G401.6 (cell line): ENCODE results near the gene ST3GAL3.
"Not testable (repeated sequence)": the region's sequence is repeated elsewhere in the genome, so short reads cannot be mapped to it uniquely, and the experiment has no call there.

Experiments
- FAIRE-seq: peaks from 2 replicates; lab custom pipeline; 2012; peaks lifted over from hg19 to GRCh38; lab: Jason Lieb, UNC

The ST3GAL3 gene

GRCh38 chr1:43822040-43822690, 114.8 kb downstream of the ST3GAL3 start:
- FAIRE-seq = peak; percentile 67

- FAIRE-seq = no peak
Observed at GRCh38 chr1:43824795-43825194, 117.5 kb downstream of the ST3GAL3 start.

GRCh38 chr1:43828574-43828973, 121.2 kb downstream of the ST3GAL3 start:
- no peak for FAIRE-seq

DNA sequence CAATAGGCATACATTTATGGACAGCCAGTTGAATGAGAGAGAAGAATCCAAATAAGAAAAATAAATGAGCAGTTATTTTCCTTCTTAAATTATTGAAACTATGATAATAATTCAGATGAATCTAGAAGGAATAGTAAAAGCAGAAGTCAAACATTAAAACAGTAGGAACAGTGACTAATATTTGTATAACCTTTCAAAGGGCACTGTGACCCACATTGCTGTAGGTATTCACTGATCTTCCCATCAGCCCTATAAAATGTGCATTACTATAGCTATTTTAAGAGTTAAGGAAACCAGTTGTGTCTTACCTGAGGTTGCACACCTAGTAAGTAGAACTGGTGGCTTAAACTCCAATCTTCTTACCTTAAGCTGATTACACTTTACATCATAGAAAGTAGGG, 123.5 kb downstream of the ST3GAL3 start:
- FAIRE-seq = no peak

GRCh38 chr1:43831851-43832250, 124.5 kb downstream of the ST3GAL3 start:
- FAIRE-seq = no peak

DNA sequence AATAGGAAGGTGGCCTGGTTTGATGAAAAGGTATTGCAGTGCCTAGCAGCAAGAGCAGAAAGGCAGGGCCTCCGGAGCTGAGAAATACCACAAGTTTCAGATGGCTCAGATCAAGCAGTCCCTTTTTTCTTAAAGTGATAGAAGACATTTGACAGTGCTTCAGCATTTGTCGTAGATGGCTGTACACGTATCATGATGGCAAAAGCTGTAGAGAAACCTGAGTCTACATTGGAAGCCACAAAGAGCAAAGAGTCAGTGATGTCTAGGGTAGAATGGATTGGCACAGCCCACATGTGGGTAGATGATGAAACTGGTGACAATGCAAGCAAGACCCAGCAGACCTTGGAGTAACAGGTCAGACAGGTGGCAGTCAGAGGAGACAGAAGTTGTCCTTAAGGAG, 124.9 kb downstream of the ST3GAL3 start:
- no peak for FAIRE-seq

GRCh38 chr1:43832998-43833397, 125.7 kb downstream of the ST3GAL3 start:
- no peak for FAIRE-seq

- not testable (repeated sequence) for FAIRE-seq
Observed at GRCh38 chr1:43833902-43834279, 126.6 kb downstream of the ST3GAL3 start.

DNA sequence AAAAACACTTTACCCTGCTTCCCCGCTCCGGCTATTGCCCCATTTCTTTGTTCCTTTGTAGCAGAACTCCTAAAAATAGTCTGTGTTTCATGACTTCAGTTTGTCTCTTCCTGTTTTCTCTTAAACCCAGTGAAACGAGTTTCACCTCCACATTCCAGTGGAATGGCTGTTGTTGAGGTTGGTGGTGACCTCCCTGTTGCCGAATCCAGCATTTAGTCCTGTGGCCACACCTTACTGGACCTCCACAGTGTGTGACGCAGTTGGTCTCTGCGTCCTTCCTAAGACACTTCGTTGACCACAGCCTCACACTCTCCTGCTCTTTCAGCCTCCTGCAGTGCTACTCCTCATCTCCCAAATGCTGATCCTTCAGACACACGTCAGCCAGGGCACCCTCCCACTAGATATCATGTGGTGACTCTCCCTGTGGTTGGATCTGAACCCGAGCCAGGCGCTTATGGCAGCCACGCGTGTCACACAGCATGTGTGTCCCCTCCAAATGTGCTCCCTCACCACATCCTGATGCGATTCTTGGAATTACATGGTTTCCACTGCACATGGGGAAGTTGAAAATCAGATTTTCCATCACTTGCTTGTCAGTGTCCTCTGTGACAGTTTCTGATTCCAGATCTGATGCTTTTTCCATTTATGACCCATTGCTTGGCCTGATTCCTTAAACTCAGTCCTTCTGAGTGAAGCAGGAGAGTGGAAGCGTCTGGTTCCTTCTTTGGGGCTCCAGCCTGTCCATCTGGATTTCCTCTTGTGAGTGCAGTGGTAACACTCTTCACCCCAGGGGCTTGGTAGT, 127.1 kb downstream of the ST3GAL3 start:
- FAIRE-seq = no peak

DNA sequence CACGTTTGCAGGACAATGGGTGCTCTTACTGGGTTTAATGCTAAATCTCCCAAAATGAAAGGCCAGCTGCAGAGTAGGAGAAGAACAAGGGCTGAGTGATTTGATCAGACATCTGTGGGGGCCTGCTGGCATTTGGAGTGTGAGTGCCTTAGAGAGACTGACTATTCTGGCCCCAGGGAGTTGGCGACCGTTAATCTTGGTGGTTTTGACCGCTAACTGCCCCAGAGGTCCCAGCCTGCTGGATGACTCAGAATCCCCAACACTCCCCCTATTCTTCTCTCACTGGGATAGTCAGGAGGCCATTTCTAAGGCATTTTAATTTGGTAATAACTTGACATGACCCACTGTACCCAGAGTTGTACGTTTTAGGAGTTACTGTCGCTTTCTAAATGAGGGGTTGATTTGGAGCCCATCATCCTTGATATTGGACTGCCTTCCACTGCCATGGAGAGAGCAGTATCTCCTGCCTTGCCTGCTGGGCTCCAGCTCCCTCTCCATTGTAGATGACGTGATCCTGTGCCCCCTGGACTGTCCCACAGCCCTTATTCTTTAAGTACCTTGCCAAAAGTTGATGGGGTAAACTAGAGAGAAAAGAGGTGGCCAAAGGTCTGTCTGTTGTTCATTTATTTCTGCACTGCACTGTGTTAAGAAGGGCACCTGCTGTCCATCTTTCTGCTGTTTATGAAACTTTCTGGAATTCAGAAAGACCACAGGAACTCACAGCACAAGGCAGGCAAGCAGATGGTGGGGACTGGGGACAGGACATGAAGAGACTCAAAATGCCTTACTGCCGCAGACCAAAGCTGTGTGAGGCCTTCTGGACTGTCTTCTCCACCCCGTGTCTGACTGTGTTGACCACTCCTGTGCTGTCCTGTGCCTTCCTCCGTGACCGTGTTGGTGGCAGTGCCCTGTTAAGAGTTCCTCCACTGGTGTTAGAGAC, 128.0 kb downstream of the ST3GAL3 start:
- FAIRE-seq = no peak

DNA sequence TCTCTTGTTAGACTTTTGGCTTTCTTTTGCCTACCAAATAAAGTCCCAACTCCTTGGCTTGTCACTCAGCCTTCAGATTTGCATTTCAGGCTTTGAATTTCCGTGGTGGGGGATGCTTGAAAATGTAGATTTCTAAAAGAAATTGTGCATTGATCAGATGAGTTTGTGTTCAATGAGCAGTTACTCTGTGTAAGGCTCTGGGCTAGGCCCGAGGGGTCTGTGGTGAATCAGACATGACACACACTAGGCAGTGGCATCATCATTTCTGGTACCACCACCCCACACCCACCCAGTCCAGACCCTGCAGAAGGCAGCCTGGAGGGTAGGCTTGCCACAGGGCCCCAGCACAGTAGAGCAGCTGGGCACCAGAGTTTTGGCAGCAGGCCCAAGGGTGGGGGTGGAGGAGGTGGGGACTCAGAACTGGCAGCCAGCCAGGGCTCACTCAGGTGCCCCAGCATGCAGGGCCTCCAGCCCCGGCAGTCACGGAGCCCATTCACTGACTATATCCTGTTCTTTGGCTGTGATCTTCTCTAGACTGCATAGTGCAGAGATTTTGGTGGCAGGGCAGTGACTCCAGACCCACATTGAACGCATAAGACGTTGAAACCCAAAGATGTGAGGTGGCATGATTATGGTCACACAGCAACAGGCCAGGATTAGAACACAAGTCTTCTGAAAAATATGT, 129.1 kb downstream of the ST3GAL3 start:
- FAIRE-seq = no peak

DNA sequence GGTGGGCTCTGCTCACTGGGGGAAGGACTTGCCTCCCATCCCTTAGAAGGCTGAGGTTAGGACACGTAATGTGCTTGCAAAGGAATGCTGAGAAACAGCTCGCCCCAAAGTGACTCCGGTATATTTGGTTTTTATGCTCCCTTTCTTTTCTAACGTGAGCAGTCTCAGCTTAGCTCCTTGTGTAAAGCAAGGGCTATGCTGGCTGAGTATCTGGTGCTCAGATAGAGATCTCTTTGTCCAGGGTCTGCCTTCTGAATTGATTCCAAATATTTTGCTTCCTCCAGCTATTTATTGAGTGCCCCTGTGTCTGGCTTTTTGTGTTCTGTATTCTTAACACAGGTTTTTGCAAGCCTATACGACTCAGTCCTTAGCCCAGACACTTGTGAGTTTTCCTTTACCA, 131.7 kb downstream of the ST3GAL3 start:
- FAIRE-seq = no peak

- FAIRE-seq = no peak
Observed at GRCh38 chr1:43841321-43842174, 134.2 kb downstream of the ST3GAL3 start.

- FAIRE-seq = no peak
Observed at GRCh38 chr1:43842175-43842498, 134.8 kb downstream of the ST3GAL3 start.

- FAIRE-seq = no peak
Observed at GRCh38 chr1:43843684-43844083, 136.3 kb downstream of the ST3GAL3 start.

GRCh38 chr1:43844114-43844513, 136.8 kb downstream of the ST3GAL3 start:
- no peak for FAIRE-seq

GRCh38 chr1:43847290-43847689, 140.0 kb downstream of the ST3GAL3 start:
- FAIRE-seq = no peak

DNA sequence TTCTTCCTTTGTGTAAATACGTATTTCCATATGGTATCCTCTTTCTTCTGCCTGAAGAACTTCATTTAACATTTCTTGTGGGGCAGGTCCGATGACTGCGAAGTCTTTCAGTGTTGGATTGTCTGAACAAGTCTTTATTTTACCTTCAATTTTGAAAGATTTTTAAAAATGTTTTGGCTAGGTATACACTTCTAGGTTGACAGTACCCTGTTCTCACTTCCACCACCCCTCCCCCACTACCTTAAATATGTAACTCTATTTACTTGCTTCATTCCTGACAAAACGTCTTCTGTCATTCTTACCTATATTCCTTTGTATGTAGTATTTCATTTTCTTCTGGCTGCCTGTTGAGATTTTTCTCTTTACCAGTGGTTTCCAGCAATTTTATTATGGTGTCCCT, 140.5 kb downstream of the ST3GAL3 start:
- FAIRE-seq = no peak

DNA sequence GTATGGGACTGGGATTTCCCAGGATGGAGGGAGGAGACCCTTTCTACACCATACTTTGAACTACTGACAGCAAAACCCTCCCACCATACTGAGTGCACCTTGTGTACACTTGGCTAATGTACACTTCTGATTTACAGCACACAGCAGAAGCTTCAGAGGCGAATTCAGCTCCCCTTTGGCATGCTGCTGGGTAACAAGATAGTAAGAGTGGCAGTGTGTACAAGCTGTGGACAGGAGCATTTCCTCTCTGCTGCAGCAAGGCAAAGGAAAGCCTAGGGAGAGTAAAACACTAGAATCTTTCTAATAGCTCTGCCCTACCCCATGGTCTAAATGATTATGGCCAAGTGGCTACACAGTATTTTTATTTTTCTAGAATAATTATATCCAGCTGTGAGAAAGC, 142.3 kb downstream of the ST3GAL3 start:
- no peak for FAIRE-seq

DNA sequence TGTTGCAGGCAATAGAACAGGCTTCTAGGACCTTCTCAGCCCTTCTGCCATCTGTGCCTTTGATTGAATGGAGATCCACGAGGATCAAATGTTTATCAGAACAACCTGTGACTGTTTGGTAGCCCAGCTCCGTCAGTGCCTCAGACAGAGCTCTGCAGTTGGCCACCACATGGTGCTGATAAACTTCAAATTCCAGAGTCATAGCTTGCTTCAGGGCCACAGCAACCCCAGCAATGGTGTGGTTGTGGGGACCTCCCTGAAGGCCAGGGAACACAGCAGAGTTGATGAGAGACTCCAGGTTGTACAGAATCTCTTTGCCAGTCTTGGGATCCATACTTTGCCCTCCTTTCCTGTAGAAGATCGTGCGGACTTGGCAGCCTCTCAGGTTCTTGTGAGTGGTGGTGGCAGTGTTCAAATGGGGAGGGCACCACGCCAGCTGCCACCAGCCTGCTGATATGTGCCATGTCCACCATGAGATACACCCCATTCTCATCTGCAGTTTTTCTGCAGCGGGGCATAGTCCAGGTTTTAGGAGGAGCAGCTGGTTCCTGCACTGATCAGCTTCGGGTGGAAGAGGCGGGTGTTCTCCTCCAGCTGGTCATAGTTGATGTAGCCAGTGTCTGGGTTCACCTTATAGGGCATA, 143.4 kb downstream of the ST3GAL3 start:
- no peak for FAIRE-seq
